Measurements from ENCODE around the gene SLIT3.

DNA sequence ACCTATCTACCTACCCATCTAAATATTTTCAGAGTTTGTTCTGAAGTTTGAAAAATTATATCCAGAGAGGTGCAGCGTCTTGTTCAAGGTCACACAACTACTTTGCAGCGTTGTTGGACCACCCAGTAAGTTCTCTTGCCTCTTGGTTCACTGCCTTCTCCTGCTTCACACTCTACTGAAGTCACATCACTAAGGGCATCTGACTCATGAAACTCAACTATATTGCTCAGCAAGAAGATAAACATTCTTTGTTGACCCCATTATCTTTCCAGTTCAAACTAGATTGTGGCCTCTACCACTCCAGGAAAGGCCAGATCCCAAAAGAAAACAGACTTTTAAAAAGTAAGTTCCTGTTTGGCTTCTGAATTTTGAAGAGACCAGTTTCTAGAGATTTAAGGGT is 326.9 kb downstream of the SLIT3 start:
- TF ChIP-seq POLR2A (IDR thresholded peaks at IDR 0.05), result no peak
- TF ChIP-seq, protein P1, sequence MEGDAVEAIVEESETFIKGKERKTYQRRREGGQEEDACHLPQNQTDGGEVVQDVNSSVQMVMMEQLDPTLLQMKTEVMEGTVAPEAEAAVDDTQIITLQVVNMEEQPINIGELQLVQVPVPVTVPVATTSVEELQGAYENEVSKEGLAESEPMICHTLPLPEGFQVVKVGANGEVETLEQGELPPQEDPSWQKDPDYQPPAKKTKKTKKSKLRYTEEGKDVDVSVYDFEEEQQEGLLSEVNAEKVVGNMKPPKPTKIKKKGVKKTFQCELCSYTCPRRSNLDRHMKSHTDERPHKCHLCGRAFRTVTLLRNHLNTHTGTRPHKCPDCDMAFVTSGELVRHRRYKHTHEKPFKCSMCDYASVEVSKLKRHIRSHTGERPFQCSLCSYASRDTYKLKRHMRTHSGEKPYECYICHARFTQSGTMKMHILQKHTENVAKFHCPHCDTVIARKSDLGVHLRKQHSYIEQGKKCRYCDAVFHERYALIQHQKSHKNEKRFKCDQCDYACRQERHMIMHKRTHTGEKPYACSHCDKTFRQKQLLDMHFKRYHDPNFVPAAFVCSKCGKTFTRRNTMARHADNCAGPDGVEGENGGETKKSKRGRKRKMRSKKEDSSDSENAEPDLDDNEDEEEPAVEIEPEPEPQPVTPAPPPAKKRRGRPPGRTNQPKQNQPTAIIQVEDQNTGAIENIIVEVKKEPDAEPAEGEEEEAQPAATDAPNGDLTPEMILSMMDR (IDR thresholded peaks at IDR 0.05), result no peak
